Small intestine (tissue), 7 donors: ENCODE measurements around the gene ATF7IP. TPM values are rescaled to one million over a fixed set of nuclear protein-coding genes. Genes with fewer than 3 reads are reported as not detected.

Experiments used
- DNase-seq, 2 donors: peaks; one replicate each; pipeline versions ENCODE4 v3.0.0 to v3.0.0-alpha.2; 2013
- FAIRE-seq: peaks from 2 replicates; lab custom pipeline; 2012; peaks lifted over from hg19 to GRCh38; lab: Jason Lieb, UNC
- H3K27ac ChIP-seq, 3 donors: one replicate each; pipeline ENCODE4 v1.5.1; 2013; ENCODE audit warnings: low read length in 2 of 3, mild to moderate bottlenecking in 2 of 3, control low read depth in 1 of 3, inconsistent platforms in 1 of 3, low read depth in 1 of 3, moderate library complexity in 1 of 3
- H3K27me3 ChIP-seq, 3 donors: one replicate each; pipeline ENCODE4 v1.6.1; 2013; ENCODE audit warnings: low read length in 3 of 3, inconsistent platforms in 1 of 3; ENCODE audit not compliant: control insufficient read depth in 3 of 3, insufficient read depth in 3 of 3
- H3K36me3 ChIP-seq, 3 donors: one replicate each; pipeline ENCODE4 v1.6.1; 2013; ENCODE audit warnings: low read length in 3 of 3, inconsistent platforms in 1 of 3, low read depth in 1 of 3, mild to moderate bottlenecking in 1 of 3, moderate library complexity in 1 of 3; ENCODE audit not compliant: control insufficient read depth in 3 of 3, insufficient read depth in 2 of 3
- H3K4me1 ChIP-seq, 3 donors: one replicate each; pipeline ENCODE4 v1.6.1; 2013; ENCODE audit warnings: low read length in 2 of 3, inconsistent platforms in 1 of 3, low read depth in 1 of 3, mild to moderate bottlenecking in 1 of 3, moderate library complexity in 1 of 3; ENCODE audit not compliant: control insufficient read depth in 3 of 3, insufficient read depth in 2 of 3
- H3K4me3 ChIP-seq, 3 donors: one replicate each; pipeline ENCODE4 v1.5.1; 2013; ENCODE audit warnings: low read length in 3 of 3, control low read depth in 1 of 3, inconsistent platforms in 1 of 3, low read depth in 1 of 3, mild to moderate bottlenecking in 1 of 3, moderate library complexity in 1 of 3
- H3K9me3 ChIP-seq, 2 donors: one replicate each; pipeline ENCODE4 v1.6.1; 2013; ENCODE audit warnings: low read depth in 1 of 2, low read length in 1 of 2; ENCODE audit not compliant: control insufficient read depth in 2 of 2, insufficient read depth in 1 of 2
- WGBS, 3 donors: extraction: QIAGEN DNeasy Blood & Tissue Kit; methylation state at CpG; one replicate each; pipeline ENCODE4 v1.1.7; 2013; 5-methylcytosine and 5-hydroxymethylcytosine counted together
- polyA plus RNA-seq, 4 donors: library from polyadenylated mRNA; stranded (reverse) in 3 of 4; unstranded in 1 of 4; fragments of 200-250 nt in 3 of 4; fragments of 120-200 nt in 1 of 4; gene quantifications; one replicate each; pipeline versions ENCODE4 v1.2.1 to v1.2.3, GENCODE V29; 2013
- donor health status: healthy with polysubstance abuse.
- donor health status: control.
- donor health status: control.
- donor health status: Bipolar disorder and iron deficiency.
- donor health status: healthy.

Gene ATF7IP
- polyA plus RNA-seq, 4 donors, result 3.5 to 34.5 (median 5.7) TPM

- Histone ChIP-seq H3K27me3 (no peaks in the 10 kb centered on the region), H3K4me1 (peaks cover 0 to 5% (median 0%) of the 10 kb centered on the region in 3 donors), H3K27ac (peak overlapping the region in 1 of 3 donors; percentile 20), H3K36me3 (peaks cover 0 to 3% (median 2%) of the 10 kb centered on the region in 3 donors), H3K4me3 (no peak overlapping the region), H3K9me3 (no peaks in the 10 kb centered on the region)
- FAIRE-seq (no peak), DNase-seq (no peak)
- 71 to 94% (median 83%) methylated on average over 3 of the region's 3 CpGs for WGBS, 3 donors
Measured at GRCh38 chr12:14387219-14387871, 21.9 kb downstream of the ATF7IP start.

DNA sequence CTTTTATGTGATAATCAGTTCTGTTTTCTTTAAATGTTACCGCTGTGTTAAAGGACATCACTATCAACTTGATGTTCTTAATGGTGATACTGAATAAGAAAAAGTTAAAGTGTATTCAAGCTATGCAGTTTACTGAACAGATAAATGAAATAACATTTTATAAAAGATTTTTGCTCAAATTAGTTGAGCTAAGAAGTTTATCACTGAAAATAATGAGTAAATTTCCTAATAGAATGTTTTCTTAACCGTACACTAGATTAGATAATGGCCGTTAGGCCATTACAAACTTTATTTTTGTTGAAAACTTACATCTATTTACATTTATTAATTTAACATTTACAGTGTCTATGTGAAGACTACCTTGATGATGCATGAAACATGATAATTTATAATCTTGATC lies 25.0 kb downstream of the ATF7IP start:
- 65 to 78% (median 74%) methylated on average over 3 of the region's 3 CpGs for WGBS, 3 donors
- Histone ChIP-seq H3K9me3 (no peaks in the 10 kb centered on the region), H3K4me3 (no peak overlapping the region), H3K4me1 (no peaks in the 10 kb centered on the region), H3K27ac (no peak overlapping the region), H3K36me3 (peaks cover 0 to 3% (median 0%) of the 10 kb centered on the region in 3 donors), H3K27me3 (no peaks in the 10 kb centered on the region)
- FAIRE-seq (no peak), DNase-seq (no peak)

DNA sequence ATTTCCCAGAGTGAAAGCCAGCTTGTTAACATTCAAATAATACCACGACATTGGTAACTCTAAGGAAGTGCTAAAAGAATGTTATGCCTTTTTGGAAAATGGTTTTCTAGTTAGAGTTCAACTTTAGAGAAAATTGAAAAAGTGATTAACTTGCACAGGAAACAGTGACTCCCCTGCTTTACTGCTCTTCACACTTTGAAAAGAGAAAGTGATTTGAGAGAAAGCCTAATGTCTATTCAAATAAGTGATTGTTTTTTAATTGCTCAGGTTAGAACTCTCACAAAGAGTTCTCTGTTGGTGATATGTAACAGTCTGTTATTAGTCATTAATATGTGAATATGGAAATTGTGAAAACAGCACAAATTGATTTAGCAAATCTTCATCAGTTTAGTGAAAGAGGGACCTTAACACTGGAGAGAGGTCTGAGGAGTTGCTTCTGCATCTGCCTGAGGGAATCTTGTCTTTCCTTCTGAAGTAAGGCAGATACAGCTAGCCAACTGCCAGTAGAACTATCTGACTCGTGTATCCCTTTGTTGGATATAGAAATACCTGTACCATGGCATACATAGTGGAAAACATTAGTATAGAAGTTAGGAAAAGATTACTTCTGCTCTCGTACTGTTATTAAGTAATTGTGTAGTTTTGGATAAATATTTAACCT lies 25.5 kb downstream of the ATF7IP start:
- 27 to 36% (median 32%) methylated on average over 3 of the region's 3 CpGs for WGBS, 3 donors
- no peak for FAIRE-seq
- Histone ChIP-seq H3K9me3 (no peaks in the 10 kb centered on the region), H3K4me1 (peaks cover 0 to under 1% (median 0%) of the 10 kb centered on the region in 3 donors), H3K27ac (peak overlapping the region in 1 of 3 donors; percentile 74), H3K36me3 (peaks cover 0 to 3% (median 0%) of the 10 kb centered on the region in 3 donors), H3K27me3 (no peaks in the 10 kb centered on the region), H3K4me3 (no peak overlapping the region)
- no peak for DNase-seq

- no peaks in the 10 kb centered on the region for H3K9me3 ChIP-seq
- WGBS, 3 donors, result 57 to 65% (median 63%) methylated on average over 1 of the region's 1 CpG
- H3K27me3 ChIP-seq, result no peaks in the 10 kb centered on the region
- H3K27ac ChIP-seq, result peak overlapping the region in 1 of 3 donors; percentile 59
- H3K4me3 ChIP-seq, result no peak overlapping the region
- peaks cover 0 to 3% (median 0%) of the 10 kb centered on the region in 3 donors for H3K36me3 ChIP-seq
- peaks cover 0 to 2% (median 0%) of the 10 kb centered on the region in 3 donors for H3K4me1 ChIP-seq
- DNase-seq (no peak), FAIRE-seq (no peak)
Measured at GRCh38 chr12:14393751-14394150, 28.3 kb downstream of the ATF7IP start.

GRCh38 chr12:14394317-14395073 lies 29.0 kb downstream of the ATF7IP start:
- H3K36me3 ChIP-seq, result peaks cover 0 to 3% (median 0%) of the 10 kb centered on the region in 3 donors
- peaks cover 0 to 2% (median 0%) of the 10 kb centered on the region in 3 donors for H3K4me1 ChIP-seq
- H3K9me3 ChIP-seq, result no peaks in the 10 kb centered on the region
- DNase-seq (peak; percentile 61 to 86), FAIRE-seq (no peak)
- peak overlapping the region; percentile 48 to 81 (median 59) for H3K27ac ChIP-seq
- 6 to 14% (median 10%) methylated on average over 3 of the region's 3 CpGs for WGBS, 3 donors
- H3K4me3 ChIP-seq, result no peak overlapping the region
- no peaks in the 10 kb centered on the region for H3K27me3 ChIP-seq

DNA sequence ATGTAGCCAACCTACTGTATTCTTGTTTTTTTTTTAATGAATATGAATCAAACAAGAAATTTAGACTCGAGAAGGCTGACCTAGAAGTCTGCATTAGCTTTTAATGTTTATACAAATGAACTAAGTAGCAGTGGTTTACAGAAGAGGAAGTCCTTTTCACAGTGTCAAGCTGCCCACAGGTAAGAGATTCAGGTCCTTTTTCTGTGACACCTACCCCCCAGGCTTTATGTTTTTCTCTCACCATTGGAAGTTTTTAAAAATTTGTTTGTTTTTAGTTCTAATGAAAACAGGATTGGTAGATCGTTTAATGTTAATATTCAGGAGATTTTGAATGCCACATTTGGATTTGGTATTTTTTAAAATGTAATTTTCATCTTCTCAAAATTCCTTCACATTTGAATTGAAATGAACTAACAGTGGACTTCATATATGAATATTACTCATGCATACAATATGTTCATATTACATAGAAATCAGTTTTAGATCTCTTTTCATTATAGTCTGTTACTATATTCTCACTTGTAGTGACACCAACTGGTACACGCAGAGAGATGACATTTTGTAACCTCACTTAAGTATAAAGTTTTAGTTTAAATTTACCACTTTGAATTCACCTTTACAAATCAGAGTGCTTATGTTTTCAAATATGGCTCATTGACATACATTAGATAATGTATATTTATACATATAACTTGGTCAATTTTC lies 29.7 kb downstream of the ATF7IP start:
- WGBS, 3 donors, result 36 to 49% (median 41%) methylated on average over 3 of the region's 3 CpGs
- Histone ChIP-seq H3K9me3 (peaks cover 0 to 3% of the 10 kb centered on the region in 2 donors), H3K27ac (peak overlapping the region; percentile 48 to 81 (median 59)), H3K36me3 (no peaks in the 10 kb centered on the region), H3K27me3 (no peaks in the 10 kb centered on the region), H3K4me1 (peaks cover 0 to 2% (median 0%) of the 10 kb centered on the region in 3 donors), H3K4me3 (no peak overlapping the region)
- DNase-seq (no peak), FAIRE-seq (peak; percentile 33)

- FAIRE-seq, result no peak
- Histone ChIP-seq H3K9me3 (peaks cover 0 to 3% of the 10 kb centered on the region in 2 donors), H3K27ac (peak overlapping the region in 2 of 3 donors; percentile 38 to 55)
Measured at GRCh38 chr12:14396071-14396470, 30.6 kb downstream of the ATF7IP start.

More at GRCh38 chr12:14396071-14396470, 30.6 kb downstream of the ATF7IP start:
- DNase-seq, result peak in 1 of 2 donors; percentile 44
- peaks cover 0 to 2% (median 0%) of the 10 kb centered on the region in 3 donors for H3K4me1 ChIP-seq
- no peaks in the 10 kb centered on the region for H3K27me3 ChIP-seq
- no peak overlapping the region for H3K4me3 ChIP-seq
- H3K36me3 ChIP-seq, result peaks cover 0 to under 1% (median 0%) of the 10 kb centered on the region in 3 donors
- WGBS, 3 donors, result 48 to 76% (median 55%) methylated on average over 1 of the region's 1 CpG
